Measurements from ENCODE around the gene CLOCK.

CLOCK gene

DNA sequence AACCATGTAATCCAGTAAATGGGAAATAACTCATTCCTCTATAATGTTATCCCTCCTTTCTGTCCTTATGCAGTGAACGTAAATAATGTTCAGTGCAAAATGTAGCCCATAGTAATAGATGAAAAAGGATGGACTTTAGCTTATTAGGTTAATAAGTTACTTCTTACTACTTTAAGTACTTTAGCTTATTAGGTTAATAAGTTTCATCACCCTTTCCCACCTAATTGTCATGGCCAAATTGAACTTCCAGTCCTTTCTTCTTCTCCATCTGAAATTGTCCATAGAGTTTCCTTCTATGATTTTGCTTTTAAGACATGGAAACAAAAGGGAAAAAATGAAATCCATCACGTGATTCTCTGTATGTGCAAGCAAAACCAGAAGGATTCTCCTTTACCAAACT is 166.1 kb downstream of the CLOCK start:
- DNase-seq (ENCODE audit: low read depth), result no peak

GRCh38 chr4:55378617-55379467 is 167.9 kb downstream of the CLOCK start:
- no peak for DNase-seq (ENCODE audit: low read depth)

All from stimulated activated CD8-positive, alpha-beta memory T cell treated with anti-CD3 and anti-CD28 coated beads, Interleukin-12 subunit alpha, Interleukin-12 subunit beta, amount 100 ng/mL, for 4 hours (primary cell).